ENCODE measurements around the gene SIK3.

DNA sequence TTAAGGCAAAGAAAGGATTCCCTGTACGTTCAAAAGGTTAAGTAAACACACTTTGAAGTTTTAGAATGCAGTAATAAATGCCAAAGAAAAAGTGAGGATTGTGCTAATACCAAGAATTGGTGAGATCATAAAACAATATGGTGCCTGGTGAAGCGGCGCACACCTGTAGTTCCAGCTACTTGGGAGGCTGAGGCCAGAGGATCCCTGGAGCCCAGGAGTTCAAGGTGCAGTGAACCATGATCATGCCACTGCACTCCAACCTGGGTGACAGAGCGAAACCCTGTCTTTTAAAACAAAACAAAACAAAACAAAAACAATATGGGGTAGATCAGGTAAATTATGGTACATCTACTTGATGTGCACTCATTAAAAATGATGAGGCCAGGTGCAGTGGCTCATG is 187.4 kb downstream of the SIK3 start:
- TF ChIP-seq CTCF (IDR thresholded peaks at IDR 0.05) (no peak), POLR2A (IDR thresholded peaks at IDR 0.05) (no peak)
